Pons (tissue), 1 donor: ENCODE measurements around the gene PHKA2.
A peak's percentile ranks its signal among the peaks of the same experiment; 100 is the strongest.

Source experiments
- DNase-seq: peaks from one replicate; pipeline ENCODE4 v3.0.0-alpha.2; 2016; ENCODE audit warnings: low spot score

PHKA2 gene

GRCh38 chrX:18889346-18890048 lies 94.4 kb downstream of the PHKA2 start:
- no peak for DNase-seq

DNA sequence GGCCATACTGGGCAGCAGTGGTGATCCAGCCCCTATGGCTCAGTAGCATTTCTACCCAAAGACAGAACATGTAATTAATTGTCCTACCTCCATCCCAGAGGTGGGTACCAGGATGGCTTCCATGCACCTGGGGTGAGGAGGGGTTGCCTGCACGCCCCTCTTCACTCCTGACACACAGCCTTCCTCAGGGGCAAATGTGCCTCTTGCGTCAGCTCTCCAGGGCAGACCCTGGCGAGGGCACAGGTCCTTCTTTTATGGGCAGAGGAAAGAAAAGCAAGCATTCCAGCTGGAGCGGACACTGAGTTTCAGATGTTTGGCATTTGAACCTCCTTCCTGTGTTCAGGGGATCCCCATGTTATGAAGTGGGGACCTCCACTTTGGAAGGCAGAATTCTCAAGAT lies 95.6 kb downstream of the PHKA2 start:
- DNase-seq = no peak

DNA sequence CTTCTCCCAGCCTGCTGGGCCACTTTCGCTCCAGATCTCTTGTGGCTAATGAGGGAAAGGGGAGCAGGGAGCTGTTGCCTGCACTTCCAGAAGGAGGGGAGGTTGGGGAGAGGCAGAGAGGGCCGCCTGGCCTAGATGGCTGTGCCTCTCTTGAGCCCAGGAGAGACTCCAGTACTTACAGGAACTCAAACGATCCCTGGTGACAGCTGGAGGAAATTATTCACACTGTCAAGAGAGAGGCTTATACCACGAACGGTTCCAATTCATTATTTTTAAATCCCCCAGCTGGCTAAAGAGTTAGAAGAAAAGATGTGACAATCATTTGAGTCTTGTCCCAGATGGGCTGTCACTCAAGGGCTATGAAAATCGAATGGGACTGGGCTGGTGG lies 96.1 kb downstream of the PHKA2 start:
- no peak for DNase-seq

DNA sequence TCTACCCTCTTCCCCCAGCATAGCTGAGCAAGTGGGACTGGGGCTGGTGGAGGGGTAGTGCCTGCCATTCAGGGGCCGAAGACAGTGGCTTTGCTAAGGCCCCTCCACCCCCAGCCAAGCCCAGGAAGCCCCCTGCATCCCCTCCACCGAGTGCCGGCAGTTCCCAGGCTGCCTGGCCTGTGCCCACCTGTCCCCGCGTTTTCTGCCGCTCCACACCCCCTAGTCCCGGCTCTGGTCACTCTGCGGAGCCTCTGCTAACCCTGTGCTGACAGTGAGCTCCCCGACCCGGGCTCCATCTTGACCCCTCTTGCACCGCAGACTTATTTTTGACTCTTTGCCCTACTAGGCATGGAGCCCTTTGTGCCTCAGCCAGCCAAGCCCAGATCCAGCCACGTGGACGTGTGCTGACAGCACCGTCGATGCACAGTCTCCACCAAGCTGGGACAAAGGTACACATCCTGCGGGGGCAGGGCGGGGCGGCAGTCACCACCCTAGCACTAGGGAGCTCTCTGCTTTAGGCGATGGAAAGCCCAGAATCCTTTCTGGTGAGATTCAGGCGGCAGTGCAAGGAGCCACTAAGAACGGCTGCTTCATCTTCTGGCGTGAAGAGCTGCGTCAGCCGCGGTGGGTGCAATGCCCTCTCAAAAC lies 96.6 kb downstream of the PHKA2 start:
- no peak for DNase-seq

DNA sequence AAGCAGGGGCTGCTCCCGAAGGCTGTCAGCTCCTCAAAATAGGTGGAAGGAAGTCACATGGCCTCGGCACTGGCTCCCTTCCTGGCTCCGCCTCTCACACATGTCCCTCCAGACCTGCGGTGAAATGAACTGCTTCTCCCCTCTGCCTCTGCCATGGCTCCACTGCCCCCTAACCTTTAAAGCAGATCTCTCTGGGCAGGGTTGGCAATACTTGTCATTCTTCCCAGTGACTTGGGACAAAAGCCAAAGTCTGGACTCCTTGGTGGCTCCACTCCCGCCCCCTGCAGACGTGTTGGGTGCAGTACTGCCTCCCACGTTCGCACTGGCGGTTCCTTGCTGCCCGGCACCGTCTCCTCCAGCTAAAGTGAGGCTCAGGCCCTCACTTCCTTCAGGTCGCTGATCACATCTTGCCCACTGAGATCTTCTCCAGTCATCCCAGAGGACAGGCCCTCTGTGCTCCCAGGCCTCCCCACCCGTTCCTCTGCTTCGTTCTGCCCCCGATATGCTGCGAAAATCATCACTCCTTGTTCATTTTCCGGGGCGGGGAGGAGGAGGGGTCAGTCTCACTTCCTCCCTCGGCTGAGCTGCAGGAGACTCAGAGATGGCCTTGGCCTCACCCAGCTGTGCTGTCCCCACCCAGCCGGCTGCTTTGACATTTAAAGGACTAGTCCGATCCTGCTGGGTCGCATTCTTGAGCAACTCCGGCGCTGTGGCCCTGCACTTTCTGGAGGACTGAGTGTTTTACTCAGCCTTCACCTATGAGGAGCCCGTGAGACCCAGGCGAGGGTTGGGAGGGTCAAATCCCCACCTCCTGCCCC lies 97.4 kb downstream of the PHKA2 start:
- peak; percentile 53 for DNase-seq

- DNase-seq = no peak
These were observed 97.9 kb downstream of the PHKA2 start for GRCh38 chrX:18886005-18886343.

DNA sequence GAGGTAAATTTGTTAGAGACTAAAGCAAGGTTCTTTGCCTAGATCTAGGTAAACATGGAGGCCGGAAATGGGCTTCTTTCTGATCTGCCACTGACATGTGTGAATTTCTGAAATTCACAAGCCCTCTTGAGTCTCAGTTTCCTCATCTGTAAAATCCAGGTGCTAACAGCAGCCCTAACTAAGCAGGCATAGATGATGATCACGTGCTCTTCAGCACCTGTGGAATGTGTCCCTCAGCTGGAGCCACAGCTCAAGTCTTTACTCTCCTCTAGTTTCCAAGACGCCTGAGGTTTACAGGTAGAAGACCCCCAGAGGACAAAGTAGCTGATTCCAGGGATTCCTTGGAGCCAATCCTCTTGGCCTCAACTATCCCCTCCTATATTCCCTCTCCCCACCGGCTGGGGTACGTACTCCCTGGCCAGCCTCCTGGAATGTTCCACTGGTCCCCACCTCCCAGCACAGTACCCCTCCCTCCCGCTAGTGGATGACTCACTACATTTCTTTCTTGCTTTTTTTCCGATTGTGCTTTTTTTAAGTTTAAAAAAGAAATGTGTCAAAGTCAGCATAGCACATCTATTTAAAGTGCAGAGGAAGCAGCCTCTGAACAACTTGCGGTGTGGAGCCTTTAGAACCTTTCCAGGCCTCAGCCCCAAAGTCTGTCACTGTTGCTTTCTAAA lies 98.4 kb downstream of the PHKA2 start:
- no peak for DNase-seq

- DNase-seq = no peak
These were observed 99.0 kb downstream of the PHKA2 start for GRCh38 chrX:18884916-18885315.

- DNase-seq = no peak
These were observed 99.8 kb downstream of the PHKA2 start for GRCh38 chrX:18883961-18884765.

DNA sequence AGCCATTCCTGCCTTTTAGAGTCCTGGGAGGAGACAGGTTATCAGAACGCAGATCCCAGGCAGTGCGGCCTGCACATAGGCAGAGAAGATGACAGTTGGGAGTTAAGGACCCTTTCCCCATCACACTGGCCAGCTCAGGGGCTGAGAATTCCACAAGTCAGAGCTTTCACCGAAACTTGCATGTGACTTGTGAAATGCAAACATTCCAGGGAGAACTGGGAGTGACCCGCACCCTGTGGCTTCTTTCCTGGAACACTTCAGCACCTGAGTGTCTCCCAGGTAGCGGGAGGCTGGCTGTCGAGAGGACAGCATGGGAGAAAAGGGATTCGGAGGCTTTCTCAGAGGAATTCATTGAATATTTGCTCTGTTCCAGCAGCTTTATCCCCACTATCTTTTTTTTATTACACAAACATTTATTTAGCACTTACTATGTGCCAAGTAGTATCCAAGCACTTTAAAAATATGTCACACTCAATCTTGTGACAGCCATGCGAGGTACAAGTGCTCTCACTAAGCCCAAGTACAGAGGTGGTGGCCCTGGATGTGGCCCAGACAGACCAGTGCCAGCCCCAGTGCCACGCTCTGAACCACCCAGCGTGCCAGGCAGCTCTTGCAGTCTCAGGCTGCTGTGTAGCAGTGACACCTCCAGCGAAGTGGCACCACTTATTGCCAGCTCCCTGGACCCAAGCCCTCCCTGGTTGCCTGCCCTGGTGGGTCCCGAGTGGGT lies 100.5 kb downstream of the PHKA2 start:
- DNase-seq = no peak

- DNase-seq = no peak
These were observed 104.8 kb downstream of the PHKA2 start for GRCh38 chrX:18879144-18879543.

- DNase-seq = no peak
These were observed 106.4 kb downstream of the PHKA2 start for GRCh38 chrX:18877469-18877868.

DNA sequence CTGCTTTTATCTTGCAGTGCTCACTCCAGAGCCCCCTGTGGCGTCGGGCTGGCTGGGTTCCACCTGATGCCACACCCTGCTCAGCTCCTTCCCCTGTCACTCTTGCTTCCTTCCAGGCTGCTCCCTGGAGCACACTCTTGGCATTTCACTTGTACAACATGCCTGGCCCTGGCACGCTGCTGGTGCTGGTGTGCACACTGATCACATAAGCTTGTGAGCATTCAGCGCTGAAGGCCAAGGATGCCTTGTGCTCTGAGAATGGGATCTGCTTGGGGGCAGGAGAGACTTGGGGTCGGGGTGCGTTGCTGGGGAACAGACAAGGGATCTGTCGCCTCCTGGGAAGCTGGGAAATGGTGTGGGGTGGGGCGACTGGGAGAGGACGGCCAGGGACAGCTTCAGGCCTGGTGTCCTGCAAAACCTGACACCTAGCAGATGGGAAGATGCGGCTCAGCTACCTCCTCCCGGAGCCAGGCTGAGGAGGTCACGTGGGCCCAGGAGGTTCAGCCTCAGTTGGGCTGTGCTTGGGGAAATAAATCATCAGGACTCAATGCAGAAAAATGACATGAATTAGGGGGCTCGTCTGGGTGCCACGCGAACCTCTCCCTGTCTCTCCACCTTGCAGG lies 108.5 kb downstream of the PHKA2 start:
- no peak for DNase-seq

DNA sequence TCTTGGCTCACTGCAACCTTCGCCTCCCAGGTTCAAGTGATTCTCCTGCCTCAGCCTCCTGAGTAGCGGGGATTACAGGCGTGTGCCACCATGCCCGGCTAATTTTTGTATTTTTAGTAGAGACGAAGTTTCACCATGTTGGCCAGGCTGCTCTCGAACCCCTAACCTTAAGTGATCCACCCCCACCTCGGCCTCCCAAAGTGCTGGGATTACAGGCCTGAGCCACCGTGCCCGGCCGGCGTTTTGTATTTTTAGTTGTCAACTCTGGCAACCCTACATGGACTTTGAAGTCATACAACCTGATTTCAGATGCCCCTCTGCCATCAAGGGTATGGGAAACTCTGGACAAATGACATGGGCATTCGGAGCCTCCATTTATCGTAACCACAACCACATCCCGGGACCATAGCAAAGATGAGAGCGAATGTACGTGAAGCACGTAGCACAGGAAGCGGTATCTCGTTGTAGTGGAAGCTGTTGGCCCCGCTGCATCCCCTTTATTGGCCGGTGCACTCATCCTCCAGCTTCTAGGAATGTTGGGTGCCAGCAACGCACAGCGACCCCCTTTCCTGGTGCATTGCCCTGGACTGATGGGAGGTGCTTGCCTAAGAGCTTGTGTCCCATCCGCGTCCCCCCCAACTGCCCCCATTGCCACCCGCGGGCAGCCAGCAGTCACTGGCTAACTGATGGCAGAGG lies 109.2 kb downstream of the PHKA2 start:
- DNase-seq = no peak

DNA sequence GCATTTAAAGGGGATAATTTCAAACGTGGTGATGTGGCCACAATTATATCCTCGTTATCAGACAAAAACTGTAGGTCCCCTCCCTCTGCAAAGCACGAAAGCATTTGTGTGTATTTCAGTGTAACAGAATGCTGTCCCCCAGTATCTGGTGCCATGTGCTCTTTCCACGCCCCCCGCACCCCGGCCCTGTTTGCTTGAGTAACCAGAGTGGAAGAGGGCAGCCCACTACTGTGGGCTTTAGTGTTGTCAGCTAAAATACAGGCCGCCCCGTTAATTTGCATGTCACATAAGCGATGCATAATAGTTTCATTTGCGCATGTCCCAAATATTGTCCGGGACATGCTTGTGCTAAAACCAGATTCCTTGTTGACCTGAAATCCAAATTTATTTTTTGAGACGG lies 110.1 kb downstream of the PHKA2 start:
- DNase-seq = no peak

- no peak for DNase-seq
These were observed 110.6 kb downstream of the PHKA2 start for GRCh38 chrX:18873189-18873791.

DNA sequence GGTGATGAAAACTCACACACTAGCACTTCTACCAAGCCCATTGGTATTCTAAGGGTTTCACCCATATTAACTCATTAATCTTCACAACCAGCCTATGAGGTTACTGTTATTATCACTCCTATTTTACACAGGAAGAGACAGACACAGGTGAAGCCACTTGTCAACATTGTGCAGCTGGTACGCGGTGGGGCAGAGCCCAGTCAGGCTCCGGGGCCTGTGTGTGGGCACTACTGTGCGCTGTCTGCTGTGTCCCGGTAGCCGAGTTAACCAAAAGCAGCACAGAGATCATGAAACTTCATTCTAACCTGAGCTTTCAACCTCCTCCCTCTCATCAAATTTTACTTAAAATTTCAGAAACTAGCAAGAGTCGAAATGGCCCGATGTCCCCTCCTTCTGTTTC lies 111.3 kb downstream of the PHKA2 start:
- no peak for DNase-seq

GRCh38 chrX:18871970-18872369 lies 111.9 kb downstream of the PHKA2 start:
- DNase-seq = no peak

GRCh38 chrX:18871161-18871890 lies 112.6 kb downstream of the PHKA2 start:
- DNase-seq = no peak
